Right cardiac atrium (tissue), 5 donors: ENCODE results near the gene EVC2. TPM values are rescaled to one million over a fixed set of nuclear protein-coding genes. Genes with fewer than 3 reads are reported as not detected.

Source experiments
- ATAC-seq, 2 donors: fragments of 200-7000 bp; cut with Tn5 transposase; one replicate each; pipeline versions ENCODE4 v1.8.0 to v1.9.1; 2020; ENCODE audit warnings: moderate library complexity in 2 of 2, mild to moderate bottlenecking in 1 of 2
- DNase-seq, 3 donors: peaks; one replicate each; pipeline ENCODE4 v3.0.0-alpha.2; 2020
- H3K27ac ChIP-seq: one replicate; pipeline ENCODE4 v1.5.1; 2013; ENCODE audit warnings: mild to moderate bottlenecking, low read length, control low read depth, moderate library complexity
- H3K27me3 ChIP-seq: one replicate; pipeline ENCODE4 v1.6.1; 2013; ENCODE audit not compliant: control insufficient read depth, insufficient read depth
- H3K4me1 ChIP-seq: one replicate; pipeline ENCODE4 v1.6.1; 2013; ENCODE audit warnings: low read length; ENCODE audit not compliant: control insufficient read depth, insufficient read depth
- H3K4me3 ChIP-seq: one replicate; pipeline ENCODE4 v1.5.1; 2013; ENCODE audit warnings: low read length, control low read depth
- H3K9me3 ChIP-seq: one replicate; pipeline ENCODE4 v1.6.1; 2013; ENCODE audit warnings: low read length; ENCODE audit not compliant: control insufficient read depth
- WGBS: extraction: QIAGEN DNeasy Blood & Tissue Kit; methylation state at CpG from one replicate; pipeline ENCODE4 v1.1.7; 2013; 5-methylcytosine and 5-hydroxymethylcytosine counted together
- intact Hi-C, 4 donors: fragments of 100-400 bp; cut with DNase I; formaldehyde crosslinking; loops; one replicate each; pipeline versions ENCODE4 v1.11.0 to v1.14.0; 2022 to 2023
- polyA plus RNA-seq: library from polyadenylated mRNA; stranded (reverse); fragments of 200-250 nt; gene quantifications from one replicate; pipeline ENCODE4 v1.2.3, GENCODE V29; 2013
- total RNA-seq, 4 donors: library from RNA; stranded (reverse); fragmentation: NEBNext Ultra II Directional; extraction: Animal tissue kit (Norgen Biotek cat#: 25700); gene quantifications; one replicate each; pipeline ENCODE4 v1.2.1, GENCODE V29; 2021
- donor health status: healthy with polysubstance abuse.
- donor health status: DM: no; HTN: yes; CAD: no.
- donor health status: DM: no; HTN: no; CAD: no.
- donor health status: DM: no; HTN: yes; CAD: no; lungs with severe emphysema.
- donor health status: DM: yes; HTN: yes; CAD: no.

The EVC2 gene
- total and polyA plus RNA-seq, 5 donors: 2.0 to 3.5 (median 3.0) TPM

DNA sequence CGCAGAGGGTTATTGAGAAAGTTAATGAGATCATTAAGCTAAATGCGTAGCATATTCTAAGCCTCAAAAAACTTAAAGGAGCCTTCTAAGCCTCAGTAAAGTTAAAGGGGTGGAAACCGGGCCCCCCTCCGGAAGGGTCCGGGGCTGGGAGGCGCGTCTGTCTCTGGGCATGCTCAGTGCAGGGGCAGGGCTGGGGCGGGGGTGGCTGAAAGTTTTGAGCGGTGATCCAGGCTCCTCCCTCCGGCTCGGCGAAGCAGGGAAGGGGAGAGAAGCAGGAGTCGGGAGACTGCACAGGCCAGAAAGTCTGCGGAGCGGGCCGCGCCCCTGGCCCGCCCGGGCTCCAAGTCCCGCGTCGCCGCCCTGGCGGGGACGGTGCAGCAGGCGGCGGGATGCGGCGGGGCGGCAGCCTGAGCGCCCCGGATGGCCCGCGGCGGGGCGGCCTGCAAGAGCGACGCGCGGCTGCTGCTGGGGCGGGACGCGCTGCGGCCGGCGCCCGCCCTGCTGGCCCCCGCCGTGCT, 2.7 kb upstream of the EVC2 start, which contains the start of gene EVC:
EVC (plus strand) TSS at position 241 of the 518 bp plus-strand sequence; CDS start at position 421, 180 bp downstream.
- WGBS: under 1% methylated on average over 49 of the region's 49 CpGs
- Histone ChIP-seq H3K27me3 (no peaks in the 10 kb centered on the region), H3K9me3 (no peaks in the 10 kb centered on the region), H3K27ac (peak within 1 kb of the TSS; percentile 57), H3K4me1 (no peaks in the 10 kb centered on the region), H3K4me3 (peak within 1 kb of the TSS; percentile 51)
- intact Hi-C loops: no loop called here
- ATAC-seq (peak; percentile 91 to 94), DNase-seq (peak; percentile 87 to 95 (median 94))

DNA sequence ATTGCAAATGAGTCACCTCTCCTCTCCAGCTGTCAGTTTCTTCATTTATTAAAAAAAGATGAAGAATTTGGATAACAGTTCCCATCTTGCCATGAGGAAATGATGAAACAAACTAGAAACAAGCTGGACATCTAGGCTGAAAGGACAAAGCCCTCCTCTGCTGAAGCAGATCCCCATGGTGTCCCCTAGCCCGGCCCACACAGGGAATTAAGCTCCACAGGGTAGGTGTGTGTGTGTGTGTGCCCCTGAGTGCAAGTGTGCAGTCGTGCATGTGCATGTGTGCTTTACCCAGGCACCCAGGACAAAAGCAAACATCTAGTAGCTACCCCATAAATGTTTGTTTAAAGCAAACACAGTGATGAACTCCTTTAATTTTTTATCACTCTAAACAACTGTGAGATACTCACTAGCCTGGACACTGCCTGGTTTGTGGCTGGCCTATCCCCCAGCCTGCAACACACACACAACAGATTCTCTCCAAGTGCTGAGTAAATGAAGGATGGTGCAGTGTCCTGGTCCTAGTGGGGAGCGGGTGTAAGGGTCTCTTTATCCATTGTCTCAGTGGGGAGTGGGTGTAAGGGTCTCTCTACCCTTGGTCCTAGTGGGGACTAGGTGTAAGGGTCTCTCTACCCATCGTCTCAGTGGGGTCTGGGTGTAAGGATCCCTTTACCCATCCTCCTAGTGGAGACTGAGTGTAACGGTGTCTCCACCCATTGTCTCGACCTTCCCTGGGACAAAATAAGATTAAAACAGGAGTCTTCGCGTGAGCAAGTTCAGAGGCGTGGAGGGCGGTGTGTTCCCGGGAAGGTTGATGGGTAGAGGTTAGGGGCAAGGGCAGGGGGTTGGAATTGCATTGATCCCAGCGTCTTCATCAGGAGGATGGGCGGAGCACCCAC, 2.0 kb upstream of the EVC2 start:
- Histone ChIP-seq H3K4me1 (no peaks in the 10 kb centered on the region), H3K27me3 (no peaks in the 10 kb centered on the region), H3K4me3 (peak overlapping the region; percentile 51), H3K9me3 (no peaks in the 10 kb centered on the region), H3K27ac (peak overlapping the region; percentile 57)
- no peak for DNase-seq
- peak; percentile 7 to 30 for ATAC-seq
- 24% methylated on average over 13 of the region's 13 CpGs for WGBS
- intact Hi-C loops: no loop called here

DNA sequence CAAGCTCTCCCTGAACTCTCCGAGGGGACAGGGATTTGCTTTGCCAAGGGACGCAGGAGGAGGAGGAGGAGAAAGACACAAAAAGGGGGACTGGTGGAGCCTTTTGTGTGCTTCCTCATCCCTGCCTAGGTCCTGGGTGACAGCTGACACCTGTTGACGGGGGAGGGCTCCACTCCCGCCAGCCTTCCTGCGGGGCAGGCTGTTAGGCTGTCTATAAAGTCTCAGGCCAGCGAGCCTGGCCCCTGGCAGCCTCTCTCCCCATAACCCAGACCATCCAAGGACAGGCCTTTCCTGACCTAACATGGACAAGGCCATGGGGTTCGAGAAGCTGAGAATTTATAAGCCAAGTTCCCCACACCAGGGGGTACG, 832 bp upstream of the EVC2 start:
- 57% methylated on average over 8 of the region's 8 CpGs for WGBS
- no peak overlapping the region for H3K4me3 ChIP-seq
- no peaks in the 10 kb centered on the region for H3K4me1 ChIP-seq
- H3K27ac ChIP-seq: no peak overlapping the region
- intact Hi-C loops: no loop called here
- ATAC-seq (no peak), DNase-seq (peak in 1 of 3 donors; percentile 61)
- H3K9me3 ChIP-seq: no peaks in the 10 kb centered on the region
- H3K27me3 ChIP-seq: no peaks in the 10 kb centered on the region

DNA sequence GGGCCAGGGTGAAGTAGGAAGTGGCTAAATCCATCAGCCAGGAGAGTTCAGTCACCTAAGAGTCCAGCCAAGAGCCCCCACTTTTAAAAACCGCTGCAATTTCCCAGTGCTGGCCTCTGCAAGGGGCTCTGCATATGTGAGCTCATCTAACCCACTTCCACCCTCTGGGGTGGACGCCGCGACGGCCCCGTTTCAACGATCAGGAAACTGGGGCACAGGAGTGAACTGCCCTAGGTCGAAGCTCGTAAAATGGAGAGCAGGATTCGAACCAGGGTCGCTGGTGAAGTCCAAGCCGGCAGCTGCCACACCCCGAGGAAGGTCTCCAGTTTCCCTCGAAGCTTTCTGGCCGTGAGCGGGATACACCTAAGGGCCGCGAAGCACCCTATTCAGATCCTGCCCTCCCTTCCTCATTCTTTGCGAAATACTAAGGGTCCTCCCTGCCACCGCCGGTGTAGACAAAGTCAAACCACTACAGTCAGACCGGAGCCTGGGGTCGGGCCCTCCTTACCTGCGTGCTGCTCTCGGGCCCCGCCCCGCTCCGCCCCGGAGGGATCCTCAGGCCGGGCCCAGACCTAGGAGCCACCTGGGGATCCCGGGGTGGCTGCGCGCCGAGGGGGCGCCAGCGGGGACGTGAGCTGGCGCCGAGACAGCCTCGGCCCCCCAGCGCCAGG, 446 bp downstream of the EVC2 start:
- H3K4me1 ChIP-seq: no peaks in the 10 kb centered on the region
- no peaks in the 10 kb centered on the region for H3K27me3 ChIP-seq
- WGBS: 4% methylated on average over 41 of the region's 41 CpGs
- no peaks in the 10 kb centered on the region for H3K9me3 ChIP-seq
- H3K27ac ChIP-seq: peak overlapping the region; percentile 18
- intact Hi-C loops: no loop called here
- DNase-seq (peak in 2 of 3 donors; percentile 56 to 67), ATAC-seq (peak; percentile 5 to 12)
- H3K4me3 ChIP-seq: peak overlapping the region; percentile 90

DNA sequence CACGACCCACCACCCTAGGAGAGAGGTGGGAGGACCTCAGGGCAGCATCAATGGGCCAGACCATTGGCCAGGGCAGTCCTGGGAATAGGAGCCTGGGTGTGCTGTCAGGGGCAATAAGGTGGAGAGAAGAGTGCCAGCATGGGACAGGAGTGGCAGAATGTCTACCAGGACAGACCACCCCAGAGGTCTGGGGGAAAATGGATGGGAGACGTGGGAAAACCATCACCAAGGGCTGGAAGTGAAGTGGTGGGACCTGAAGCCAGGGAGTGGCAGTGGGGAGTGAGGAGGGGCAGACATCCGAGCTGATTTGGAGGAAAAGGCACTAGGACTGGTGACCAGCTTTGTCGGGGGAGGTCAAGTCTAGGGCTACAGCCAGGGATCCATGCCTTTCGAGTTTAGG, 993 bp downstream of the EVC2 start:
- ATAC-seq: no peak
- 54% methylated on average over 5 of the region's 5 CpGs for WGBS
- Histone ChIP-seq H3K27me3 (no peaks in the 10 kb centered on the region), H3K27ac (no peak overlapping the region), H3K9me3 (no peaks in the 10 kb centered on the region), H3K4me1 (no peaks in the 10 kb centered on the region), H3K4me3 (peak overlapping the region; percentile 90)
- no peak for DNase-seq
- intact Hi-C loops: no loop called here

DNA sequence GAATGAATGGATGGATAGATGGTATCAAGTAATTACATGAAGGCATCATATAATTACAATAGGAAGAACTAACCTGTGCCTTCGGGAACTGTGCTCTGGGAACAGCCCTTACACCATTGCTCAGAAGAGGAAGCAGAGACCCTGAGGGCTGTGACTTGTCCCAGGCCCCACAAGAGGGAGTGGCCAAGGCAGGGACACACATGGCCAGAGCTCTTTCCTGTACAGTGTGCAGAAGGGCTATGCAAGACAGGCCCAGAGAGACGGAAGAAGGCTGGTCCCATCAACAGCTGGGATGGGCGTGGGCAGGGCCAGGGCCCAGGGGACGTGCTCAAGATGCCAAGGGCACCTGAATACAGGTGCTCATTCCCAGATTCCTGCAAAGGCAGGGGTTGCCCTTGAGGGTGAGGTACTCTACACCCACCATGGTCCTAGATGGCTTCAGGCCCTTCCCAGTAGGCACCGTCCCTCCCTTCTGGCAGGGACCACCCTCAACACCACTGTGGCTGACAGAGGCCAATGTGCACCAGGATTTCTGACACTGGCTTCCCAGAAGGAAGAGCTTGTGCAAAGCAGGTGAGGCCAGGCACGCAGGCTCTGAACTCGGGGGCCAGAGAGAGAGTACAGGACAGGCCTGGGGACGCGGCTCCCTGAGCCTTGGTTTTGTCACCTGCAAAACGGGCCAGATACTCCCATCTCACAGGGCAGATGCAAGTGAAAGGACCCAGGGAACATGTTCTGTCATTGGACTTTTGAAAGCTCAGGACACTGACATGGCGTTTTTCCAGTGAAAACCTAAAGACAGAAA, 1.7 kb downstream of the EVC2 start:
- Histone ChIP-seq H3K27ac (no peak overlapping the region), H3K4me3 (no peak overlapping the region), H3K9me3 (no peaks in the 10 kb centered on the region), H3K27me3 (no peaks in the 10 kb centered on the region), H3K4me1 (no peaks in the 10 kb centered on the region)
- intact Hi-C loops: no loop called here
- 87% methylated on average over 11 of the region's 11 CpGs for WGBS
- ATAC-seq: no peak
- no peak for DNase-seq

DNA sequence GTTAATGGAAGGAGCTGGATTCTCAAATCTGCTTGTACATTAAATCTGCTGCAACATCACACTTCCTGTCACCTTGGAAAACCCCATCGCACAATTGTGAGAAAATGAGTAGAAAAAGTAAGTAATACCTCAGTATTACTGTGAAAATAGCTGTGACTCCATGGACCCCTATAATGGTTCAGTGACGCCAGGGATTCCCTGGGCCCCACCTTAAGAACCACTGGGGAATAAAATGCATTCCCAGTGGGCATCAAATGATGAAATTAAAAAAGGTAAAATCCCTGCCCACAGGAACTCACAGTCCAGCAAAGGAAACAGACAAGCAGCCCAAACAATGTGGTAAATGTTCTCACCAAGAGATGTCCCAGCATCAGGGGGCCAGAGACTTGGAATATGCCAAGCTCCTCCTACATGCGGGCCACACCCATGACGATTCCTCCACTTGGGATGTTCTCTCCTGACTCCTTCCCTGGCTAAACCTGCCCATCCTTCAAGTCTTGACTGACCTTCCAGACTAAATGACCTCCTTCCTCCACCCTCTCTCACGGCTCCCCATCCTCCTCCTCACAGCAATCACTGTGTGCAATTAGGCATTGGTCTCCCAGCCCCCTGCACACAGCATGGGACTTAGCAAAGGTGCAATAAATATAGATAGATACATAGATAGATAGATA, 2.6 kb downstream of the EVC2 start:
- WGBS: 60% methylated on average over 5 of the region's 5 CpGs
- intact Hi-C loops: no loop called here

DNA sequence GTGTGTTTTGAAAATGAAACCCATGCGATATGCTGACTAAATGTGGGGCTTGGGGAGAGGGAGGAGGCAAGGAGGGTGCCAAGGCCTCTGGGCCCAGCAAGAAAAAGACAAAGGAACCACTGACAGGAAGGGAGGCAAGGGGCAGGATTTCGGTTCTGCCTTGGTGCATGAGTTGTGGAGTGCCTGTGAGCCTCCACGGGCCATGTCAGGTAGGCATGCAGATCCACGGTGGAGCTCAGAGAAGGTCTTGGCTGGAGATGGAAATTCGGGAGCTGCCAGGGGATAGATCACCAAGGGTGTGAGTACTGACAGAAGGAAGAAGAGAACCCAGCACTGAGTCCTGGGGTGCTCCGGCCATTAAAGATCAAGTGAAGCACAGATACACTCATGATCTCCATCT, 4.1 kb downstream of the EVC2 start:
- WGBS: 91% methylated on average over 6 of the region's 6 CpGs
- no peaks in the 10 kb centered on the region for H3K9me3 ChIP-seq
- no peaks in the 10 kb centered on the region for H3K27me3 ChIP-seq
- intact Hi-C loops: no loop called here
- H3K4me1 ChIP-seq: peaks cover 2% of the 10 kb centered on the region
- H3K4me3 ChIP-seq: no peak overlapping the region
- no peak overlapping the region for H3K27ac ChIP-seq
- no peak for ATAC-seq
- no peak for DNase-seq

More for the DNA sequence above, 2.6 kb downstream of the EVC2 start:
- DNase-seq (no peak), ATAC-seq (no peak)
- no peak overlapping the region for H3K4me3 ChIP-seq
- H3K4me1 ChIP-seq: no peaks in the 10 kb centered on the region
- no peaks in the 10 kb centered on the region for H3K27me3 ChIP-seq
- H3K27ac ChIP-seq: no peak overlapping the region
- no peaks in the 10 kb centered on the region for H3K9me3 ChIP-seq

DNA sequence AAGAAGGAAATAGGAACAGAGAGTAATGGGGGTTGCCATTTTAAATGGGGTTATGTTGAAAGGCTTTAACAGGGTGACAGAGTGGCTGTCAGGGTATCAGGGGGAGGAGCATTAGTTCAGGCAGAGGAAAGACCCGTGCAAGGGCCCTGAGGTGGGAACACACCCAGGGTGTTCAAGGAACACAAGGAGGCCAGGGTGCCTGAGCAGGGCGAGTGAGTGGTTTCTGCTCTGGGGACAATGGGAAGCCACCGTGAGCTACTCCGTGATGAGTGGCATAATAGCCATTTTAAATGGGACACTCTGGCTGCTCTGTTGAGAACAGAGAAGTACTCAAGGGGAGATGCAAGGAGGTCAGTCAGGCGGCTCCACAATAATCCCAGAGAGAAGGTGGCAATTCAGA, 4.5 kb downstream of the EVC2 start:
- H3K4me3 ChIP-seq: no peak overlapping the region
- H3K27ac ChIP-seq: no peak overlapping the region
- ATAC-seq (no peak), DNase-seq (no peak)
- H3K9me3 ChIP-seq: no peaks in the 10 kb centered on the region
- H3K4me1 ChIP-seq: peaks cover 2% of the 10 kb centered on the region
- intact Hi-C loops: no loop called here
- no peaks in the 10 kb centered on the region for H3K27me3 ChIP-seq
- 94% methylated on average over 5 of the region's 5 CpGs for WGBS

DNA sequence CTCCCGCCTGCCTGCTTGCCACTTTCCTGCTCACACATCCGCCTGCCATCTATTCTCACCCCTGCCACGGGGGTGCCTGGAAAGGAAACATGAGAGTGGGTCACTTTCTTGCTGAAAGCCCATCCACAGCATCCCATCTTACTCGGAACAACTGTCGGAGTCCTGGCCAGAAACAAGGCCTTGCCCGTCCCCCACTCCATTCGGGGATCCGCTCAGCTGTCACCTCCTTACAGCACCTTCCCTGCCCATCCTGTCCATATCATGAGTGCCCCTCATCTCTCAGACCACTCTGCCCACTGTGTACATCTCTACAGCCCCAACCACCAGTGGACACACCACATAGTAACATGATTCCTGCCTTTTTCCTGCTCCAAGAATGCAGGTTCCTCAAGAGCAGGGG, 6.4 kb downstream of the EVC2 start:
- intact Hi-C loops: no loop called here
- Histone ChIP-seq H3K27me3 (no peaks in the 10 kb centered on the region), H3K4me1 (peaks cover 2% of the 10 kb centered on the region), H3K9me3 (no peaks in the 10 kb centered on the region), H3K4me3 (no peak overlapping the region), H3K27ac (no peak overlapping the region)
- ATAC-seq: no peak
- 89% methylated on average over 8 of the region's 8 CpGs for WGBS
- DNase-seq: no peak
